Measurements from ENCODE around the gene MAGI2. TPM values are rescaled to one million over a fixed set of nuclear protein-coding genes. Genes with fewer than 3 reads are reported as not detected.

MAGI2 gene
- total RNA-seq, 1 donor from 2014 or later: 13.3 TPM

DNA sequence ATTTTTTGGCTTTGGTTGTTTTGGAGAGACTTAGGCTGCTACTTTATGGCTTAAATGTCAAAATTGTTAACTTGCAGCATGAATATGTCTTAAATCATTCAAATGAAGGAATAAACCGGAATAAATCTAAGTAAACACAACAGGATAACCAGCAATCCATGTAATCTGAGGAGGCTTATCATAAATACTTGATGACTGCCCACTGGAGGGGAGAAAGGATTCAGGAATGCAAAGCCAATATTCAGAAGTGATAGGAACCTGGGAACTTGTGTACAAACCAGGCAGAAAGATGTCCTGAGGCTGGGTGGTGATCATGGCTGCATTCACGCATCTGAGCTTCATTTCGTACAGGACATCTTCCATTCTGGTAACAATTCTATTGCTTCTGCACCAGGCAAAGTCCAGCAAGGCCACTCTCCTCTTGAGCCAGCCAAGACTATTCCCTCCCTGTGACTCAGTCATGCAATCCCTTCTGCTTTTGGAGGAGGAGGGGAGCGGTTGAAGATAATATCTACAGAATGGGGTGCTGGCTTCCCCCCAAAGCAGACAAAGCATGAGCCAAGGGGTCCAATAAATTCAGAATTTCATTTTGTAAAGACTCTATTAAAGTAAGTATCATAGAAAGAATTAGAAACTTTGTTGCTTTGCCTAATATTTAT lies 1280.4 kb downstream of the MAGI2 start:
- no peak for DNase-seq (ENCODE audit: extremely low spot score, unreplicated experiment)
- no peaks in the 10 kb centered on the region for H3K27me3 Mint-ChIP-seq
- TF ChIP-seq CTCF (conservative IDR thresholded peaks at IDR 0.05): no peak
- no peak overlapping the region for H3K4me3 Mint-ChIP-seq
- no peaks in the 10 kb centered on the region for H3K36me3 Mint-ChIP-seq
- H3K4me1 Mint-ChIP-seq (ENCODE audit: unreplicated experiment): peaks cover 30% of the 10 kb centered on the region
- no peak overlapping the region for H3K27ac Mint-ChIP-seq
- no peaks in the 10 kb centered on the region for H3K9me3 Mint-ChIP-seq

- H3K9me3 Mint-ChIP-seq: no peaks in the 10 kb centered on the region
- H3K4me3 Mint-ChIP-seq: no peak overlapping the region
- H3K4me1 Mint-ChIP-seq (ENCODE audit: unreplicated experiment): peaks cover 30% of the 10 kb centered on the region
- DNase-seq (ENCODE audit: extremely low spot score, unreplicated experiment): no peak
- TF ChIP-seq CTCF (conservative IDR thresholded peaks at IDR 0.05): no peak
- H3K27ac Mint-ChIP-seq: no peak overlapping the region
- no peaks in the 10 kb centered on the region for H3K27me3 Mint-ChIP-seq
- H3K36me3 Mint-ChIP-seq: no peaks in the 10 kb centered on the region
These were observed 1281.2 kb downstream of the MAGI2 start for GRCh38 chr7:78172267-78172757.

DNA sequence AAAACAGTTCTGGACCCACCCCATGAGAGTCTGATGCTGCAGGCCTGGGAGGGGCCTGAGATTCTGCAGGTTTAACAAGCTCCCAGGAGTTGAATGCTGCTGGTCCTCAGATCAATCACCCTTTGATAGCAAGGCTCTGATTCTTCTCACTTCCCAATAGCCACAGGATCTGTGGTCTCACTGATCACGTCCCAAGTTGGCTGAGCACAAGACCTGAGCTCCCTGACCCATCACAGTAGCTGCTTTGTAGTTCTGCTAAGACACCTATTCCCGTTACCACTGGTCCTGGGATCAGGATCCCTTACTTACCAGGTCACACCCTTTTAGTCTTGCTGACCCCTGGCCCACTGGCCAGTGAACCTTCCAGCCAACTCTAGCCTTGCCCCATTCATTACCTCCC lies 1282.1 kb downstream of the MAGI2 start:
- TF ChIP-seq CTCF (conservative IDR thresholded peaks at IDR 0.05): no peak
- DNase-seq (ENCODE audit: extremely low spot score, unreplicated experiment): no peak
- Mint-ChIP-seq H3K4me3 (no peak overlapping the region), H3K27me3 (no peaks in the 10 kb centered on the region), H3K27ac (no peak overlapping the region), H3K4me1 (ENCODE audit: unreplicated experiment) (peaks cover 29% of the 10 kb centered on the region), H3K36me3 (no peaks in the 10 kb centered on the region), H3K9me3 (no peaks in the 10 kb centered on the region)

DNA sequence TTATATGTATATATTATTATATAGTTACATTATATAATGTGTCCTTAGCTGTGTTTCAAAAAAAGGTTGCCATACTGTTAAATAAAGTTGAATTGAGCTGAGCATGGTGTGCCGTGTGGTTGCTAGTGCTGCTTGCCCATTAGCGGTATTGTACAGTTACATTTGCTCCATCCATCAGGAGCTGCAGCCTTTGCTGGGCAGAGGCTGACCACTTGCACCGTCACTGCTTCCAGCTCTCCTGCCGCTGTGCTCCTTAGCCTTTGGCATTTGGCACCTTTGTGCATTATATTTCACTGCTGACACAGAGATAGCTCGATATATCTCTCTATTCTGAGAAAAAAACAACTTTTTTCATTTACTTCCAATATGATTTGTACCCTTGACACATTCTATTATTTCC lies 1282.7 kb downstream of the MAGI2 start:
- H3K4me3 Mint-ChIP-seq: no peak overlapping the region
- H3K27ac Mint-ChIP-seq: no peak overlapping the region
- H3K4me1 Mint-ChIP-seq (ENCODE audit: unreplicated experiment): peaks cover 27% of the 10 kb centered on the region
- no peaks in the 10 kb centered on the region for H3K9me3 Mint-ChIP-seq
- no peak for TF ChIP-seq CTCF (conservative IDR thresholded peaks at IDR 0.05)
- H3K27me3 Mint-ChIP-seq: no peaks in the 10 kb centered on the region
- H3K36me3 Mint-ChIP-seq: no peaks in the 10 kb centered on the region
- DNase-seq (ENCODE audit: extremely low spot score, unreplicated experiment): no peak

DNA sequence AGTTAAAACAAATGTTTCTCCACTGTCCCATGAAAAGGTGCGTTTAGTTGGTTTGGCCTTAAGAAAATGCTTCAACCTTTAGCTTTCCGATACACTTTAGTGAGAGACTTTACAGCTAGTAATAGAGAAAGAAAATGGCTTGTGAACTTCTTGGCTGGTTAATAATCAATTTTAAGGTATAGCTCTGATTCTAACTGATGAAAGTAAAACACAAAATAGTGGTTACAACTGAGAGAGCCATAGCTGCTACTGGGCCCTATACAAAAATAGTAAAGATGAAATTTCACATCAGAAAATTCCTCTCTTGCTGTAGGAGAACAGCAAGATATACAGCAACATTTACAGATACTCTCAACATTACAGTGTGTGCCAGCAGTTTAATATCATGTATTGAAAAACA lies 1283.5 kb downstream of the MAGI2 start:
- TF ChIP-seq CTCF (conservative IDR thresholded peaks at IDR 0.05): no peak
- H3K9me3 Mint-ChIP-seq: no peaks in the 10 kb centered on the region
- no peak overlapping the region for H3K27ac Mint-ChIP-seq

More for the DNA sequence above, 1283.5 kb downstream of the MAGI2 start:
- Mint-ChIP-seq H3K4me1 (ENCODE audit: unreplicated experiment) (peaks cover 32% of the 10 kb centered on the region), H3K4me3 (no peak overlapping the region), H3K27me3 (no peaks in the 10 kb centered on the region), H3K36me3 (no peaks in the 10 kb centered on the region)
- DNase-seq (ENCODE audit: extremely low spot score, unreplicated experiment): no peak
